Measurements from ENCODE around the gene RHD.
"Not testable (repeated sequence)": the region's sequence is repeated elsewhere in the genome, so short reads cannot be mapped to it uniquely, and the experiment has no call there.

Gene RHD

DNA sequence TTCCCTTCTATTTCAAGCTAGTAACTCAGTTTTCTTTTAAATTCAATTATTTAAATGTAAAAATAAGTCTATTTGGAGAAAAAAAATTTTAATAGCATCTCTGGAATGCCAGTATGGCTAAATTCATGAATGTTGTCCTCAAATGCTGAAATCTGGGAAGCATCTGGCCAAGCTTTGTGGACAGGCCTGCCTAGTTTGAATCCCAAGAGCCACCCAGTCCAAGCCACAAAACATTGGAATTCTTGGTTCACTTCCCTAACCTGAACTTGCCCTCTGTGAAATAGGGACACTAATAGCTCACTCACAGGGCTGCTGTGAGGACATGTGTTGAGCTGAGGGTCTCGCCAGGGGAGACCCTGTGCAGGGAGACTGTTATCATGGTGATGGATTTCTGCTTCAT lies 37.2 kb downstream of the RHD start:
- DNase-seq: not testable (repeated sequence)

DNA sequence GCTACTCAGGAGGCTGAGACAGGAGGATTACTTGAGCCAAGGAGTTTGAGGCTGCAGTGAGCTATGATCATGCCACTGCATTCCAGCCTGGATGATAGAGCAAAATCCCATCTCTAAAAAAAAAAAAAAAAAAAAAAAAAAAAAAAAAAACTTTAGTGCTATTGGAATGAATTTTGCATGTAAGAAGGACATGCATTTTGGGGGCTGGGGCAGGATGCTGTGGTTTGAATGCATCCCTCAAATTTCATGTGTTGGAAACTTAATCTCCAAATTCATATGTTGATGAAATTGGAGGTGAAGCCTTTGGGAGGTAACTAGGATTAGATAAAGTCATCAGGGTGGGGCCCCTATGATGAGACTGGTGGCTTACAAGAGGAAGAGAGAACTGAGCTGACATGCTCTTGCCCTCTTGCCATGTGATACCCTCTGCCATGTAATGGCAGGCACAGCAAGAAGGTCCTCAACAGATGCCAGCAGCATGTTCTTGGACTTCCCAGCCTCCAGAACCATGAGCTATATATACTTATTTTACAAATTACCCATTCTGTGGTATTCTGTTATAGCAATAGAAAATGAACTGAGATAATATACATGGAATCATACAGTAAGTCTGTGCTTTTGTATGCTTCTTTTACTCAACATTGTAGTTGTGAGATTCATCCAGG lies 40.6 kb downstream of the RHD start:
- not testable (repeated sequence) for DNase-seq

DNA sequence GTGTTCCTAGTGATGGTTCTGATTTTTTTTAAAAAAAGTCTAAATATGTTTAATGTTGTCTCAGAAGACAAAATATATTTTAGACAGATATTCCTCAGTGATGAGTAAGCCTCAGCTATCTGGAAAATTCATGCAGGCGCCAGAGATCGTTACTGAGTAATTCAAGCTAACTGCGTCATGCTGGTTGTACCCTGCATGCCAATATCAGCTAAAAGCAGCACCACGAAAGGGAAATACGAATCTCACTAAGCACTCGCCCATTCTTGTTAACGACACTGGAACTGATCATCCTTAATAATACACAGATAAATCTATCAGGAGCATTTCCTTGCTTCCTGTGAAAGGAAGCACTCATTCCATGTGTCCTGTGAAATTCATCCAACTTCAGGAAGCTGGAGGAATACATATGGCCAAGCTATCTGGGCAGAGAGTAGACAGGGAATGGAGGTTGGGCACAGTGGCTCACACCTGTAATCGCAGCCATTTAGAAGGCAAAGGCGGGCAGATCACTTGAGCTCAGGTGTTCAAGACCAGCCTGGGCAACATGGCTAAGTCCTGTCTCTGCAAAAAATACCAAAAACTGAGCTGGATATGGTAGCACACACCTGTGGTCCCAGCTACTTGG lies 48.1 kb downstream of the RHD start:
- DNase-seq: not testable (repeated sequence)

DNA sequence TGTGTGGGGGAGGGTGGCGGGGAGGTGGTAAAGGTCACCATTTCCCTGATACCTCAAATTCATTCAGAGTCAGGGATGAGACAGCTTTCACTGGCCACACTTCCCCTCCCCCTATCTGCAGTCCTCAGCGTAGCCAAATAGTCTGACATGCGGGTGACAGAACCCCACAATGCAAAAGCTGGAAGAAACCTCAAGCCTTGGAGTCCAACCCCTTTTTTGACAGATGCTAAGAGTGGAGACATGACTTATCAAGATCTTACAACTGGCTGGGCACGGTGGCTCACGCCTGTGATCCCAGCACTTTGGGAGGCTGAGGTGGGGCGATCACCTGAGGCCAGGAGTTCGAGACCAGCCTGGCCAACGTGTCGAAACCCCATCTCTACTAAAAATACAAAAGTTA lies 49.8 kb downstream of the RHD start:
- not testable (repeated sequence) for DNase-seq

DNA sequence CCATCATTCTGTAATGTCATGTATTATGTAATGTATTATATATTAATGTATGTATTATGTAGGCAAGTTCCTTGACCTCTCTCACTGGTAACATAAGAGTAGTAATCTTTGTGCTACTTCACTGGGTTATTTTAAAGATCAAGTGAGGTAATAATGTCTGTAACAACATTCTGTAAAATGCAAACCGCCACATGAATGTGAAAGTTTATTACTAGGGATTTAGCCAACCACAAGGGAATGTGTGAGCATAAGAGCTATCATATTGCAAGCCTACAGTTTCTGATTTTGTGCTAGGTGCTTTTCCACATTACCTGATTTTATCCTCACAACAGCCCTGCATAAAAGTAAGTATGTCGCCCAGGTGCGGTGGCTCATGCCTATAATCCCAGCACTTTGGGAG lies 52.1 kb downstream of the RHD start:
- not testable (repeated sequence) for DNase-seq

DNA sequence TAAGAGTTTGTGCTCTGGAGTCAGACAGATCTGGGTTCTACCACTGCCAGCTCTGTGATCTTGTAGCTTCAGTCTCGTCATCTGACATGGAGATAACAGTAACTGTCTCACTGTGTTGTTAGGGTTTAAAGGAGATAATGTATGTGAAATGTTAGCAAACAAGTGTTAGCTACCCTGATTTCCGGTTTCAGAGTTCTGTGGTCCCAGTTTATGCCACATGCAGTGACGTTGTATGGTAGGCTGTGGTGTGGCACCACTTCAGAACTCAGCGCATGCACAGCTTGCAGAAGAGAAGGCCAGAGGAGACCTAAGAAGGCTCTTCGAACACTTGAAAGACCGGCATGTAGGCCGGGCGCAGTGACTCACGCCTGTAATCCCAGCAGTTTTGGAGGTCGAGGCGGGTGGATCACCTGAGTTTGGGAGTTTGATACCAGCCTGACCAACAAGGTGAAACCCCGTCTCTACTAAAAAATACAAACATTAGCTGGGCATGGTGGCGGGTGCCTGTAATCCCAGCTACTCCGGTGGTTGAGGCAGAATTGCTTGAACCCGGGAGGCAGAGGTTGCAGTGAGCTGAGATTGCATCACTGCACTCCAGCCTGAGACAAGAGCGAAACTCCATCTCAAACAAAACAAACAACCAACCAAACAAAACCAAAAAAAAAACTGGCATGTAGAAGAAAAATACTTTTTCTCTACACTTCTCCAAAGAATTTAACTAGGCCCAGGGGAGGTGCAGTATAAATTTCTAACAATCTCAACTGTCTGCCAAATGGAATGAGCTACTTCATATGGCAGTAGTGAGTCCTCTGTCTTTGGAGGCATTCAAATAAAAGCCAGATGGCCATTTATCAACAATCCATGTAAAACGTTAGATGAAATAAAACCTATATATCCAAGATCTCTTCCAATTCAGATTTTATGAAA lies 55.8 kb downstream of the RHD start:
- DNase-seq: not testable (repeated sequence)

DNA sequence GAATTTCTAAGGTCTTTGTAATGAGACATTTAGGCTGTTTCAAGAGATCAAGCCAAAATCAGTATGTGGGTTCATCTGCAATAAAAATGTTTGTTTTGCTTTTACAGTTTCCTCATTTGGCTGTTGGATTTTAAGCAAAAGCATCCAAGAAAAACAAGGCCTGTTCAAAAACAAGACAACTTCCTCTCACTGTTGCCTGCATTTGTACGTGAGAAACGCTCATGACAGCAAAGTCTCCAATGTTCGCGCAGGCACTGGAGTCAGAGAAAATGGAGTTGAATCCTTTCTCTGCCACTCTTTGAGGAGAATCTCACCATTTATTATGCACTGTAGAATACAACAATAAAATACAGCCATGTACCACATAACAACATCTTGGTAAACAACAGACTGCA lies 56.5 kb downstream of the RHD start:
- DNase-seq: not testable (repeated sequence)

DNA sequence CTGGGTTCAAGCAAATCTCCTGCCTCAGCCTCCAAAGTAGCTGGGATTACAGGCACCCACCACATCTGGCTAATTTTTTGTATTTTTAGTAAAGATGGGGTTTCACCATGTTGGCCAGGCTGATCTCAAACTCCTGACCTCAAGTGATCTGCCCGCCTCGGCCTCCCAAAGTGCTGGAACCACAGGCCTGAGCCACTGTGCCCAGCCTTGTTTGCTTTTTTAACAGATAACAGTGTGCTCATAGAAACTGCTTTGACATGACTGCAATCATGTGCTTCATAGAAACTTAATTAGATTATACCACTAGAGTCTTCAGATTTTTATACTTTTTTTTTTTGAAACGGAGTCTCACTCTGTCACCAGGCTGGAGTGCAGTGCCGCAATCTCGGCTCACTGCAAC lies 57.0 kb downstream of the RHD start:
- not testable (repeated sequence) for DNase-seq

DNA sequence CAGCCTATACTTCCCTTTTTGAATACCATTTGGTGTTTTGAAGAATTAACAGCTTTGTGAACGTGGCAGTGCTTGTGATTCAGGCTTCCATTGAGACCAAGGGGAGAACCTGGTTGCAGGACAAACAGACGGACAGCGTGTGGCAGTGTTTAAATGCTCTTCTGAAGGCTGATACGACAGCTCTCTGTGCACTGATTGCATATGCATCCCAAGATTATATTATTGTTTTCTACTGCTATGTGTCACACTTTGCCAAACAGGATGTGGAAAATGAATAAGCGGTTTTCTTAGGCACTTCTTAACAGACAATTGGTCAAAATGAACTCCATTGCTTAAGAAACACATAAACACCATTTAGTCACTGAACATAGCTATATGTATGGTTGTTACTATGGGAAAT lies 57.6 kb downstream of the RHD start:
- not testable (repeated sequence) for DNase-seq

DNA sequence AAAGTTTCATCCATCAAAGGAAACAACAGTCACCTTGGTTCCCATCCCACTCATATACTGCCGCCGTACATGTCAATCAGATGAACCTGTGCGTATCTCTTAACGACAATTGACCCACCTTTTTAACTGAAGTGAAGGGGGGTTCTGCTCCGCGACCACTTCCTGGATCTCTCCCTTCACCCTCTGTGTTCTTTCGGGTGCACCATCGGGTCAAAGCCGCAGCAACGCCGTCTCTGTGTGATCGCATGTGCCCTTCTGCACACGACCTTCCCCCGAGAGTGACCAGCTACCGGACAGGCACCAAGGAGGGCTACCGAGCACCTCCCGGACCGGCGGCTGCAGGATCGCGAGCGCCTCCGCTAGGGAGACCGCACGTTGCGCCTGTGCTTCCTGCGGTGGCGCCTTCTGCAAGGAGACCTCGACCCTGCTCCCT lies 64.6 kb downstream of the RHD start:
- not testable (repeated sequence) for DNase-seq

DNA sequence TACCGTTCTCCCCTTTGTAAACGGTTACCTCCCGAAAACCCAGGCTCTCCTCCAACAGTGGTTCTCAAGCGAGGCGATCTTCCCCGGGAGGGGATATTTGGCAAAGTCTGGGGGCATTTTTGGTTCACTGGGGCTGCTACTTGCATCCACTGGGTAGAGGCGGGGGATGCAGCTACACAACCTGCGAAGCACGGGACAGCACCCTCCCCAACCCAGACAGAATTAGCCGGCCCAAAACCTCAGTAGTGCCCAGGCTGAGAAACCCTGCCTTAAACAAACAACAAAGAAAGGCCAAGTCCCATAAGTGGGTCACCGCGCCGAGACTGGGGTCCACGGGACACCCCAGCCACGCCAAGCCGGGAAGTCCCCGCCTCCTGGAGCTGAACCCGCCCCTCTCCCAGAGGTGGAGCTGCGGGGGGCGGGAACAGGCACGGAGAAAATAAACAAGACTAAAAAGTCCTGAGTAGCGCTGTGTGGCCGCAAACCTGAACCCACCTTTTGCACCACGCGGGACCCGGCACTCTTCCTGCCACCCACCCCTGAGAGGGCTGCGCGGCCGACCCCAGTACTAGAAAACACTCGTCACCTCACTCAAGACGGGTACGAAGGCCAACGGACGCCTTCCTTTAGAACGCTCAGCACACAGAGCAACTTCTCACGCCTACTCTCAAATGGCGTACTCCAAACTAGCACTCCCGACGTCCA lies 65.3 kb downstream of the RHD start:
- DNase-seq: not testable (repeated sequence)

DNA sequence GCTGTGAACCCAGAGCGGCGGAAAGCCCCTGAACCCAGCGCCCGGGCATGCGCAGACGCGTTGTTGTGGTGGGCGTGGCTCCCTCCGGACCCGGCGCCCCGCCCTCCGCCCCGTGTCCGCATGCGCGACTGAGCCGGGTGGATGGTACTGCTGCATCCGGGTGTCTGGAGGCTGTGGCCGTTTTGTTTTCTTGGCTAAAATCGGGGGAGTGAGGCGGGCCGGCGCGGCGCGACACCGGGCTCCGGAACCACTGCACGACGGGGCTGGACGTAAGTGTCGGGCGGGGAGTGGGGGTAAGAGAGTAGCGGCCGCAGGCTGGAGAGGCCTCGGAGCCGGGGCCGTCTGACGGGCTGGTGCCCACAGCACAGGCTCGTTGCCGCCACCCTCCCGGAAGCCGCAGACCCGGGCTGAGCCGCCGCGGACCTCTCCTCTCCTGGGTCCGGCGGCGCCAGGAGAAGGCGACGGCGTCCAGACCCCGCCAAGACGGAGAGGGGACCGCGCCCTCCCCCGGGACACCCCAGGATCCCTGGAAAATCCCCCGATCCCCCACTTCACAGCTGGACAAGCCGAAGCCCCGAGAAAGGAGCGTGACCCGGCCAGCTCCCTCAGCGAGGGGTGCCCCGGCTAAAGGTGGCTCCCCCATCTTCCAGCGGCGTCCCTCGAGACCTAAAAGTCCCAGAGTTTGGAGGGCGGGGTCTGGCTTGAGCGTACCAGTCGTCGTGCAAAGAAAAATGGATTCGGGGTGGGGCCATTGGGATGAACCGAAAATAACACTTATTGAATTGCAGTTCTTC lies 66.1 kb downstream of the RHD start, which contains the start of gene TMEM50A:
Gene TMEM50A, plus strand, starts transcription at position 147 of the 794 bp plus-strand sequence. CDS start 2,153 bp downstream, outside the sequence.
- DNase-seq: peak; percentile 46

DNA sequence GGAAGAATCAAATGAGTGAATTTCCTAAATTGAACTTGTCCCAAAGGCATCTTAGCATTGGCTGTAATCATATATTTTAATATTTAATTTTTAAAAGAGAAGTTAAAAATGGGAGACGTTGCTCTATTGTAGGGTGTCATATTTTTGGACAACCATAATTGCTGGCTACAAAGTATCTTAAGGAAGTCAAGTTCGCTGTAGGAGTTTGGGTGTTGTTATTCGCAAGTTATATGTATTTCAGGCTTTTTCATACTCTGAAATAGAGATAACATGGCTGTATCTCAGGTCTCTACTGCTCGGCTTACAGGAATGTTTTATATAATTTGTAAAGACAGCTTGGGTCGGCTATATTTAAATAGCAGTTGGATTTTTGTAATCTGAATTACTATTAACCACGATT lies 66.7 kb downstream of the RHD start:
- DNase-seq: no peak

DNA sequence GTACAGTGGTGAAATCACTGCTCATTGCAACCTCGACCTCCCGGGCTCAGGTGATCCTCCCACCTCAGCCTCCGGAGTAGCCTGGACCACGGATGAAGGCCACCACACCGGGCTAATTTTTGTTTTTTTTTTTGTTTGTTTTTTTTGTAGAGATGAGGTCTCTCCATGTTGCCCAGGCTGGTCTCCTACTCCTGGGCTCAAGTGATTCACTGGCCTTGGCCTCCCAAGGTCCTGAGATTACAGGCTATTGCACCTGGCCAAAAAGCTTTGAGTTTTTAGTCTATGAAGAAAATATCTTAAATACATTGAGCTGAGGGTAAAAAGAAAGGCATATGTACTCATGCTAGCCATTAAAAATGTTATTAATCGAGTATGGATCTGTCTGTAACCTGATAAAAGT lies 69.4 kb downstream of the RHD start:
- no peak for DNase-seq

DNA sequence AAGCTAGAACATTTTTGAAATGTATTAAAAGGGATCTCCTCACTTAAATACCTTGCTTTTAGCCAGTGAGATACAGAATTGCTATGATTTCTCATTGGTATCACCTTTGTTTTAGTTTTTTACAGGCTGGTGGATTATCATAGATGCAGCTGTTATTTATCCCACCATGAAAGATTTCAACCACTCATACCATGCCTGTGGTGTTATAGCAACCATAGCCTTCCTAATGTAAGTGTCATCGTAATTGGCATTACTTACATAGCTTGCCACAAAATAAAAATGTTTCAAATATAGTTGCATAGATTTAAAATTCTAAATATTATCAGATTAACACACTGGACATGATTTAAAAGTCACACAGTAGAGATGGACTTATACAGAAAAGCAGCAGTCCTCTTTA lies 70.5 kb downstream of the RHD start:
- no peak for DNase-seq

DNA sequence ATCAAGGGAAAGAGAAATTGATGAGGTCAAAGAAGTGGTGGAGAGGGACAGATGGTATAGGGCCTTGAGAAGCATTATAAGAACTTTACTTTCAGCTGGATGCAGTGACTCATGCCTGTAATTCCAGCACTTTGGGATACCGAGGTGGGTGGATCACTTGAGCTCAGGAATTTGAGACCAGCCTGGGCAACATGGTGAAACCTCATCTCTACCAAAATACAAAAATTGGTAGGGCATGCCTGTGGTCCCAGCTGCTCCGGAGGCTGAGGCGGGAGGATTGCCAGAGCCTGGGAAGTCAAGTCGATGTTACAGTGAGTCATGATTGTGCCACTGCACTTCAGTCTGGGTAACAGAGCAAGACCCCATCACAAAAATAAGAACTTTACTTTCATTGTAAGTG lies 71.6 kb downstream of the RHD start:
- no peak for DNase-seq

DNA sequence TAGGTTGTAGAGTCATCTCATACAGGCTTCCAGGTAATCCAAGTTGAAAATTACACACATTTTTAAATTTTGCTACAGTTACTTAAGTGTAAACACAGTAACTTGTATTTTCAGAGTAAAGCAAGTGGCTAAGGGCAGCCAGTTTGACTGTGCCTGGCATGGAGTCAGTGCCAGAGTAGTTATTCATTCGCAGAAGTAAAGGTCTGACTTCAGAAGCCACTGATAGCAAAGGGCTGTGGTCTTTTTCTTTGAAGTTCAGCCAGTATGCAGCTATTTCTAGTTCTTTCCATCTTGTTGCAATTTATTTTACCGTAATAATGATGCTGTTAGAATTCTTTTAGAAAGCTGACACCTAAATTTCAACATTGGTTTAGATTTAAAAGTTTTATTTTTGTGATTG lies 75.2 kb downstream of the RHD start:
- no peak for DNase-seq

DNA sequence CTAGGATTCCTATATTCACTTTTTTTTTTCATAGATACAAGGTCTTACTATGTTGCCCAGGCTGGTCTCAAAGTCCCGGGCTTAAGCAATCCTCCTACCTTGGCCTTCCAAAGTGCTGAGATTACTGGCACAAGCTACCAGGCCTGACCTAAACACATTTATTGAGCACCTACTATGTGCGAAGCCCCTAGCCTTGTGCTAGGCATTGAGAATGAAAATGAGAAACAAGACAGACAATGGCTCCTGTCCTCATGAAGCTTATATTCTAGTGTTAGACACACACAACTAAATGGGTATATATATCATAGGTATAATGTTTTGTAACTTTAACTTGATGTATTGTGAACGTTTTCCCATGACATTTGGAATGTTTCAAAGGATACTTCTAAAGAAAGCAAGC lies 77.3 kb downstream of the RHD start:
- DNase-seq: no peak

DNA sequence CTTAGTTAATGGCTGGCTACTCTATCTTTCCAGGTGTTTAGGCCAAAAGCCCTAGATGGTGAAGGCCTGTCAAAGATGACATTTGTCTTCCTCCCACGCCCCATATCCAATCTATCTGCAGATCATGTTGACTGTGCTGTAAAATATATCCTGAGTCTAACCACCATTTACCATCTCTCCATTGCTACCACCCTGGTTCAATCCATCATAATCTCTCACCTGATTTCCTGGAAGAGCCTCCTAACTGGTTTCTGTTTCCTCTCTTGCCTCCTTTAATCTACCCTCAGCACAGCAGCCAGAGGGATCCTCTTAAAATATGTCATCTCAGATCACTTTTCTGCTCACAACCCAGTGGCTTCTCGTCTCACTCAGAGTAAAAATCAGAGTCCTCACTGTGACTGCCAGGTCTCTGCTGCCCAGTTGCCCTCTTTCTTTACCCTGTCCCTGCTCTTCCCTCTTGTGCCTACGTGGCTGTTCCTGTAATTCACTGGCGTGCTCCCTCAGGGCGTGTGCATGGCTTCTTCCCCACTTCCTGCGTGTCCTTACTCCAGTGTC lies 83.6 kb downstream of the RHD start:
- no peak for DNase-seq

DNA sequence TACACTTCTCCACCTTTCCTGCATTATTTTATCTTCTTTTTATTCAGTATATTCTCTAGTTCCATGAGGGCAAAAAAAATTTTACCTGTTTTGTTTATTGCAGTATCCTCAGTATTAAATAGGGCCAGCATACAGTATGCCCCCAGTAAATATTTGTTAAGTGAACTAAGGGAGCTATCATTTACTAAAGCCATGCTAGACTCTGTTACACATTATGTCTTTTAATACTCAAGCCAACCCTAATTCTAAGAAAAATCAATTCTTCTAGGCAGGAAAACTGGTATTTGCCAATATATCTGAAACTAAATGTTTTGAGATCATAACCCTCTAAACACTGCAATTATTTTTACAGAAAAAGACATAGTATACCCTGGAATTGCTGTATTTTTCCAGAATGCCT lies 84.1 kb downstream of the RHD start:
- DNase-seq: no peak

DNA sequence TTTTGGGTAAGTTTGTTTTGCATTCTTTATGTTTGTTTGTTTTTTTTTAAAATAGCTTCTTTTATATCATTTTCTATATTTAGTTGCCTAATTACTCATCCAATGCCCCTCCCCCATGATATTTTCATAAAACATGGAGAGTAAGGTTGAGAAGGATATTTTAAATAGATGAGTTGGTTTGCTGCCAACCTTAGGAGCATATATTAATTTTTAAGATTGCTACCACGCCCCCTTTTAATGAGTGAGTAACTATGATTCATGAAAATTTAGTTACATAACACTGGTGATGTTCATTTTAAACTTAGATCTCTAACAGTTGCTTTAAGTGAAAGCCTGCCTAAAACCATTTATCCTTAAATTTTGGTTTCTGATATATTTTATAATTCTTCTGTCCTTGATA lies 84.5 kb downstream of the RHD start:
- no peak for DNase-seq
